A549 (cell line): ENCODE measurements around the gene MPPED2. TPM values are rescaled to one million over a fixed set of nuclear protein-coding genes. Genes with fewer than 3 reads are reported as not detected.

Source experiments
- ATAC-seq, 2 experiments: fragments of 200-7000 bp in 1 of 2; fragments of >200 bp in 1 of 2; cut with Nextera tagmentation in 1 of 2; cut with Tn5 transposase in 1 of 2; 3 replicates each; pipeline versions ENCODE4 v1.8.0 to v1.9.1; 2018 to 2020; ENCODE audit warnings: mild to moderate bottlenecking in 1 of 2, moderate library complexity in 1 of 2
- CTCF ChIA-PET: fragments of 300-600 bp; sonication (Branson Sonifier 250); formaldehyde crosslinking; extraction: SDS; loops from one replicate; lab custom pipeline; 2021; ENCODE audit warnings: antibody characterized with exemption, inconsistent platforms; lab: Yijun Ruan, JAX
- POLR2A ChIA-PET: fragments of 350-600 bp; formaldehyde crosslinking; extraction: SDS; loops from one replicate; lab custom pipeline; 2021; ENCODE audit warnings: antibody characterized with exemption, inconsistent platforms; lab: Yijun Ruan, JAX
- DNase-seq, 2 experiments: peaks; one replicate each; pipeline versions ENCODE4 v3.0.0 to v3.0.0-alpha.2; 2011 to 2016; ENCODE audit warnings: low read depth in 1 of 2, low spot score in 1 of 2
- FAIRE-seq: peaks from 2 replicates; lab custom pipeline; 2011; peaks lifted over from hg19 to GRCh38; lab: Jason Lieb, UNC
- H3K27ac ChIP-seq, 2 experiments: fragments of >200 bp; sonication (Bioruptor Twin); formaldehyde crosslinking; 3 replicates each; pipeline ENCODE4 v1.5.1; 2016 to 2017
- H3K4me1 ChIP-seq: fragments of >200 bp; sonication (Bioruptor Twin); formaldehyde crosslinking; 3 replicates; pipeline ENCODE4 v1.6.1; 2016
- H3K4me2 ChIP-seq: fragments of >200 bp; sonication (Bioruptor Twin); formaldehyde crosslinking; 3 replicates; pipeline ENCODE4 v1.6.1; 2016
- H3K4me3 ChIP-seq: fragments of >200 bp; sonication (Bioruptor Twin); formaldehyde crosslinking; 3 replicates; pipeline ENCODE4 v1.5.1; 2016
- H3K9me3 ChIP-seq: fragments of >200 bp; sonication (Bioruptor Twin); formaldehyde crosslinking; 3 replicates; pipeline ENCODE4 v1.6.1; 2016
- CHD4 ChIP-seq: fragments of 200-600 bp; sonication (generic); IDR thresholded peaks from 2 replicates; pipeline ENCODE4 v1.6.1; 2016; ENCODE audit warnings: antibody characterized with exemption, mild to moderate bottlenecking, borderline replicate concordance
- EHF ChIP-seq: fragments of 250-450 bp; sonication (Bioruptor Pico); IDR thresholded peaks from 2 replicates; pipeline ENCODE4 v1.5.0; 2020; ENCODE audit warnings: mild to moderate bottlenecking
- EP300 ChIP-seq, 2 experiments: fragments of >200 bp; sonication (Bioruptor Twin); formaldehyde crosslinking; IDR thresholded peaks; 2 replicates in 1 of 2; 3 replicates in 1 of 2; pipeline ENCODE4 v1.6.1; 2016 to 2017
- ESRRA ChIP-seq: fragments of 150-350 bp; IDR thresholded peaks from 2 replicates; pipeline ENCODE4 v1.6.1; 2014; ENCODE audit warnings: mild to moderate bottlenecking, low read length, borderline replicate concordance
- FOSB ChIP-seq: fragments of 250-450 bp; sonication (Bioruptor Pico); IDR thresholded peaks from 2 replicates; pipeline ENCODE4 v1.5.0; 2020; ENCODE audit warnings: mild to moderate bottlenecking, moderate library complexity
- FOSL2 ChIP-seq, 2 experiments: fragments of 450-650 bp in 1 of 2; fragments of >200 bp in 1 of 2; sonication (Bioruptor Twin) in 1 of 2; formaldehyde crosslinking; IDR thresholded peaks; 2 replicates each; pipeline versions ENCODE4 v1.5.0 to v1.6.1; 2016 to 2020; ENCODE audit warnings: mild to moderate bottlenecking in 1 of 2, moderate library complexity in 1 of 2
- FOXS1 ChIP-seq: fragments of 250-450 bp; sonication (Bioruptor Pico); IDR thresholded peaks from 2 replicates; pipeline ENCODE4 v1.5.0; 2020; ENCODE audit warnings: mild to moderate bottlenecking, moderate library complexity
- GATA3 ChIP-seq: IDR thresholded peaks from 2 replicates; pipeline ENCODE4 v1.6.1; 2012; ENCODE audit warnings: borderline replicate concordance
- HDAC2 ChIP-seq: fragments of 200-600 bp; sonication (generic); IDR thresholded peaks from 2 replicates; pipeline ENCODE4 v1.6.1; 2016
- HOXB5 ChIP-seq: fragments of 250-450 bp; sonication (Bioruptor Pico); IDR thresholded peaks from 2 replicates; pipeline ENCODE4 v1.5.0; 2020; ENCODE audit warnings: mild to moderate bottlenecking, moderate library complexity
- JUNB ChIP-seq: fragments of >200 bp; sonication (Bioruptor Twin); formaldehyde crosslinking; IDR thresholded peaks from 2 replicates; pipeline ENCODE4 v1.6.1; 2016
- KDM1A ChIP-seq: fragments of 200-600 bp; sonication (generic); IDR thresholded peaks from 2 replicates; pipeline ENCODE4 v1.6.1; 2016; ENCODE audit warnings: low read depth, mild to moderate bottlenecking
- KDM5A ChIP-seq: fragments of 200-600 bp; sonication (generic); IDR thresholded peaks from 2 replicates; pipeline ENCODE4 v1.6.1; 2016; ENCODE audit warnings: antibody characterized with exemption, mild to moderate bottlenecking
- MAZ ChIP-seq: fragments of 150-350 bp; IDR thresholded peaks from 2 replicates; pipeline ENCODE4 v1.6.1; 2014; ENCODE audit warnings: antibody characterized with exemption, low read depth, low read length, borderline replicate concordance
- MYC ChIP-seq: IDR thresholded peaks from 2 replicates; pipeline ENCODE4 v1.6.1; 2012; ENCODE audit warnings: mild to moderate bottlenecking, inconsistent platforms, low read length, improper control_type of control experiment, borderline replicate concordance
- NPAS2 ChIP-seq: fragments of 250-450 bp; sonication (Bioruptor Pico); IDR thresholded peaks from 2 replicates; pipeline ENCODE4 v1.8.0; 2022; ENCODE audit warnings: mild to moderate bottlenecking, moderate library complexity, borderline replicate concordance
- NR3C1 ChIP-seq: fragments of >200 bp; sonication (Bioruptor Twin); formaldehyde crosslinking; IDR thresholded peaks from 3 replicates; pipeline ENCODE4 v1.6.1; 2017
- RAD21 ChIP-seq, 2 experiments: fragments of >200 bp in 1 of 2; sonication (Bioruptor Twin) in 1 of 2; formaldehyde crosslinking in 1 of 2; IDR thresholded peaks in 1 of 2; conservative IDR thresholded peaks in 1 of 2; 2 replicates in 1 of 2; 3 replicates in 1 of 2; pipeline ENCODE4 v1.6.1; 2012 to 2018; ENCODE audit warnings: inconsistent platforms in 1 of 2
- REST ChIP-seq: fragments of 200-600 bp; sonication (generic); IDR thresholded peaks from 2 replicates; pipeline ENCODE4 v1.6.1; 2016; ENCODE audit warnings: antibody characterized with exemption, mild to moderate bottlenecking, moderate library complexity
- RNF2 ChIP-seq: fragments of 200-600 bp; sonication (generic); IDR thresholded peaks from 2 replicates; pipeline ENCODE4 v1.6.1; 2016; ENCODE audit warnings: low read depth, mild to moderate bottlenecking, antibody characterized with exemption, moderate library complexity, borderline replicate concordance
- TP53 ChIP-seq: fragments of 250-450 bp; sonication (Bioruptor Pico); IDR thresholded peaks from 2 replicates; pipeline ENCODE4 v1.5.0; 2021; ENCODE audit warnings: mild to moderate bottlenecking, moderate library complexity
- ZC3H11A ChIP-seq: fragments of 450-650 bp; IDR thresholded peaks from 2 replicates; pipeline ENCODE4 v1.6.1; 2014; ENCODE audit warnings: antibody characterized with exemption, mild to moderate bottlenecking
- ZNF302 ChIP-seq: fragments of 250-450 bp; sonication (Bioruptor Pico); IDR thresholded peaks from 2 replicates; pipeline ENCODE4 v1.9.0; 2021; ENCODE audit warnings: inconsistent platforms, mild to moderate bottlenecking, moderate library complexity
- WGBS: methylation state at CpG from one replicate; pipeline ENCODE4 v1.1.6; 2017; ENCODE audit errors: missing lambda C conversion rate; 5-methylcytosine and 5-hydroxymethylcytosine counted together
- polyA plus RNA-seq, 4 experiments: library from polyadenylated mRNA; depleted of rRNA in 3 of 4; stranded (reverse); fragments of >200 nt; fragmentation: RNase III in 1 of 4; extraction: RNeasy Plus Mini Kit Qiagen cat#74134 plus additional on column Dnase treatment in 1 of 4; gene quantifications; 2 replicates in 3 of 4; 3 replicates in 1 of 4; pipeline ENCODE4 v1.2.3, GENCODE V29; 2011 to 2017
- TF ChIP-seq, protein P1 (sequence below): fragments of 450-650 bp; IDR thresholded peaks from 2 replicates; pipeline ENCODE4 v1.6.1; 2014; ENCODE audit warnings: antibody characterized with exemption
- TF ChIP-seq, protein P2 (sequence below): fragments of 250-450 bp; sonication (Bioruptor Pico); IDR thresholded peaks from 2 replicates; pipeline ENCODE4 v1.5.0; 2020; ENCODE audit warnings: low read depth, mild to moderate bottlenecking, moderate library complexity

Gene MPPED2
- polyA plus RNA-seq, 2 of the 4 experiments (the other 2 are of a cell fraction): not detected

DNA sequence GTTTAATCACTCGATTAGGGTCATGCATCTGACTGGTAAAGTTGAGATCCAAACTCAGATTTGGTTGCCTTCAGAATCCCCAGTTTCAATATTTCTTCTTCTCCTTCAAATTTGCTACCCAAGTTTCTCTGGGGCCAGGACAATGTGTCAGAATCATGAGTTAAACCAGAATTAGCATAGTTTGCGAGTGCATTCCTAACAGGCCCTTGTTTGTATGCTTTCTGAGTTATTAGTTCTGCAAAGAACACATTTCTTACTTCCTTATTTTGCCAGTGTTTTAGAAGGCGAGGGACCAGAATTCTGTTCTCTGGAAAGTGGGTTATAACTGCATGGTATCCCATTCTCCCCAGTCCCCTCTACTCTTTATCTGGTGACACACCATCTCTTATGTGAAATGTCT lies 151.3 kb downstream of the MPPED2 start:
- FAIRE-seq (no peak), DNase-seq (no peak), ATAC-seq (no peak)
- CTCF ChIA-PET: no interaction called here
- POLR2A ChIA-PET: no interaction called here
- H3K4me3 ChIP-seq: no peak overlapping the region
- WGBS: 3% methylated on average over 3 of the region's 3 CpGs
- no peaks in the 10 kb centered on the region for H3K4me1 ChIP-seq
- no peaks in the 10 kb centered on the region for H3K9me3 ChIP-seq
- H3K4me2 ChIP-seq: no peak overlapping the region
- H3K27ac ChIP-seq: no peak overlapping the region
- TF ChIP-seq CHD4 (no peak), EHF (CRISPR knock-in tag) (no peak), NR3C1 (no peak), MAZ (no peak), RAD21 (conservative IDR thresholded peaks at IDR 0.05 in 1 of 2, IDR thresholded peaks at IDR 0.05 in 1 of 2) (no peak), GATA3 (no peak), MYC (no peak), FOXS1 (CRISPR knock-in tag) (no peak), JUNB (no peak), RNF2 (no peak), HDAC2 (no peak), ZC3H11A (no peak), KDM1A (no peak)

- ChIA-PET POLR2A (no interaction called here), CTCF (no interaction called here)
- no peak overlapping the region for H3K4me3 ChIP-seq
- ATAC-seq (no peak), DNase-seq (no peak), FAIRE-seq (no peak)
- no peaks in the 10 kb centered on the region for H3K4me1 ChIP-seq
- TF ChIP-seq RAD21 (conservative IDR thresholded peaks at IDR 0.05 in 1 of 2, IDR thresholded peaks at IDR 0.05 in 1 of 2): no peak
- TF ChIP-seq FOSB (CRISPR knock-in tag): no peak
- TF ChIP-seq NPAS2: no peak
- no peak for TF ChIP-seq CHD4
- no peak for TF ChIP-seq HOXB5 (CRISPR knock-in tag)
- TF ChIP-seq GATA3: no peak
- TF ChIP-seq ZC3H11A: no peak
- no peak for TF ChIP-seq ESRRA
- TF ChIP-seq FOSL2 (IDR thresholded peaks at IDR 0.05): no peak
- TF ChIP-seq FOSL2 (CRISPR knock-in tag; IDR thresholded peaks at IDR 0.05): no peak
- TF ChIP-seq EP300 (IDR thresholded peaks at IDR 0.05): no peak
- TF ChIP-seq, protein P1, sequence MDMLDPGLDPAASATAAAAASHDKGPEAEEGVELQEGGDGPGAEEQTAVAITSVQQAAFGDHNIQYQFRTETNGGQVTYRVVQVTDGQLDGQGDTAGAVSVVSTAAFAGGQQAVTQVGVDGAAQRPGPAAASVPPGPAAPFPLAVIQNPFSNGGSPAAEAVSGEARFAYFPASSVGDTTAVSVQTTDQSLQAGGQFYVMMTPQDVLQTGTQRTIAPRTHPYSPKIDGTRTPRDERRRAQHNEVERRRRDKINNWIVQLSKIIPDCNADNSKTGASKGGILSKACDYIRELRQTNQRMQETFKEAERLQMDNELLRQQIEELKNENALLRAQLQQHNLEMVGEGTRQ: no peak
- TF ChIP-seq NR3C1: no peak
- TF ChIP-seq, protein P2, sequence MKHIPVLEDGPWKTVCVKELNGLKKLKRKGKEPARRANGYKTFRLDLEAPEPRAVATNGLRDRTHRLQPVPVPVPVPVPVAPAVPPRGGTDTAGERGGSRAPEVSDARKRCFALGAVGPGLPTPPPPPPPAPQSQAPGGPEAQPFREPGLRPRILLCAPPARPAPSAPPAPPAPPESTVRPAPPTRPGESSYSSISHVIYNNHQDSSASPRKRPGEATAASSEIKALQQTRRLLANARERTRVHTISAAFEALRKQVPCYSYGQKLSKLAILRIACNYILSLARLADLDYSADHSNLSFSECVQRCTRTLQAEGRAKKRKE (CRISPR knock-in tag): no peak
- no peak for TF ChIP-seq ZNF302 (CRISPR knock-in tag)
- no peak for TF ChIP-seq MYC
- TF ChIP-seq JUNB: no peak
- no peak for TF ChIP-seq KDM5A
- TF ChIP-seq REST: no peak
- no peak for TF ChIP-seq HDAC2
- no peak for TF ChIP-seq TP53 (CRISPR knock-in tag)
- WGBS: 0% methylated on average over 1 of the region's 1 CpG
- H3K9me3 ChIP-seq: no peaks in the 10 kb centered on the region
- H3K27ac ChIP-seq: no peak overlapping the region
- H3K4me2 ChIP-seq: no peak overlapping the region
Measured at GRCh38 chr11:30433831-30434230, 152.3 kb downstream of the MPPED2 start.
